Natural killer cell treated with Interleukin-12 subunit alpha and Interleukin-12 subunit beta and Interleukin-15 and Interleukin-18, amount 100 ng/mL, for 72 hours (primary cell): ENCODE measurements around the gene BRF1. TPM values are rescaled to one million over a fixed set of nuclear protein-coding genes. Genes with fewer than 3 reads are reported as not detected.

ENCODE experiments used
- ATAC-seq, 2 donors: fragments of 150-1000 bp; cut with Tn5 transposase in 1 of 2; sonication (Bioruptor Pico), chemical (Tn5 transposase) in 1 of 2; 2 replicates each; pipeline ENCODE4 v1.10.0; 2021
- DNase-seq: peaks from one replicate; pipeline ENCODE4 v3.0.0; 2022; ENCODE audit warnings: low spot score
- H3K27ac Mint-ChIP-seq, 2 donors: 1 replicate in 1 of 2; 2 replicates in 1 of 2; pipeline ENCODE4 v1.8.0; 2022; ENCODE audit warnings: mixed read lengths in 2 of 2, mild to moderate bottlenecking in 1 of 2, moderate library complexity in 1 of 2
- H3K27me3 Mint-ChIP-seq, 2 donors: 1 replicate in 1 of 2; 2 replicates in 1 of 2; pipeline ENCODE4 v1.8.0; 2022; ENCODE audit warnings: mixed read lengths in 2 of 2
- H3K36me3 Mint-ChIP-seq: one replicate; pipeline ENCODE4 v1.8.0; 2022; ENCODE audit warnings: mixed read lengths
- H3K4me1 Mint-ChIP-seq, 2 donors: 1 replicate in 1 of 2; 2 replicates in 1 of 2; pipeline ENCODE4 v1.8.0; 2022; ENCODE audit warnings: low read depth in 2 of 2, mixed read lengths in 2 of 2, mild to moderate bottlenecking in 1 of 2
- H3K4me3 Mint-ChIP-seq: one replicate; pipeline ENCODE4 v1.8.0; 2022; ENCODE audit warnings: mixed read lengths
- H3K9me3 Mint-ChIP-seq: 2 replicates; pipeline ENCODE4 v1.8.0; 2022; ENCODE audit warnings: mixed read lengths
- total RNA-seq, 2 donors: library from RNA; stranded (reverse); gene quantifications; one replicate each; pipeline ENCODE4 v1.2.3, GENCODE V29; 2022

BRF1 gene
- total RNA-seq, 2 donors from 2014 or later: 43.4 to 76.5 TPM

- no peaks in the 10 kb centered on the region for H3K27me3 Mint-ChIP-seq
- no peak overlapping the region for H3K27ac Mint-ChIP-seq
- no peak overlapping the region for H3K4me3 Mint-ChIP-seq
- H3K9me3 Mint-ChIP-seq: no peaks in the 10 kb centered on the region
- H3K36me3 Mint-ChIP-seq: no peaks in the 10 kb centered on the region
- DNase-seq (no peak), ATAC-seq (no peak)
- H3K4me1 Mint-ChIP-seq: peaks cover 2 to 4% of the 10 kb centered on the region in 2 donors
Measured at GRCh38 chr14:105223260-105223659, 77.5 kb downstream of the BRF1 start.

DNA sequence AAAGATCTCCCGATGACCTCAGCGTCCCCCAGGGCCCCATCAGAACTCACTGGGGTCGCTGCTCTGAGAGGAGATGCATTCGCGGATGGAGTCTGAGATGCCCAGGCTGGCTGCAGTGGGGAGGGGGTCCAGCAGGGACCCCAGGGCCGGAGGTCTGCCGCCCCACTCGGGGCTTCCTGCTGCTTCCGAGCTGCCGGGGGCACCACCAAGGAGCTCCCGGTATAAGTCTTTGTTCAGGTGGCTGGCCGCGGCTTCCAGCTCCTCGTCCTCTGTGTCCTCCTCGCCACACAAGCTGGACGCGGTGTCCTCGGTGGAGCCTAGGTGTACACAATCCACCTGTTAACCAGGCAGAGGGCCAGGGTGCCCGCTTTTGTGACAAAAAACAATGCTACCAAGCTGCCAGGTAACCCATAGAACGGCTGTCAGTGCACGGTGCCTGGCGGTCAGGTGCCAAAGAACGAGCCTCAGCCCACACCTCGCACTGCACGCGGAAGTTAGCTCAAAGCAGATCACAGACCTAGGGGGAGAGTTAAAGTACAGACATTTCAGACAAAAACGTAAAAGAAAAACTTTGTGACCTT lies 79.1 kb downstream of the BRF1 start:
- ATAC-seq (no peak), DNase-seq (no peak)
- Mint-ChIP-seq H3K4me3 (no peak overlapping the region), H3K27ac (no peak overlapping the region), H3K9me3 (no peaks in the 10 kb centered on the region), H3K4me1 (peaks cover 2 to 4% of the 10 kb centered on the region in 2 donors), H3K36me3 (no peaks in the 10 kb centered on the region), H3K27me3 (no peaks in the 10 kb centered on the region)

DNA sequence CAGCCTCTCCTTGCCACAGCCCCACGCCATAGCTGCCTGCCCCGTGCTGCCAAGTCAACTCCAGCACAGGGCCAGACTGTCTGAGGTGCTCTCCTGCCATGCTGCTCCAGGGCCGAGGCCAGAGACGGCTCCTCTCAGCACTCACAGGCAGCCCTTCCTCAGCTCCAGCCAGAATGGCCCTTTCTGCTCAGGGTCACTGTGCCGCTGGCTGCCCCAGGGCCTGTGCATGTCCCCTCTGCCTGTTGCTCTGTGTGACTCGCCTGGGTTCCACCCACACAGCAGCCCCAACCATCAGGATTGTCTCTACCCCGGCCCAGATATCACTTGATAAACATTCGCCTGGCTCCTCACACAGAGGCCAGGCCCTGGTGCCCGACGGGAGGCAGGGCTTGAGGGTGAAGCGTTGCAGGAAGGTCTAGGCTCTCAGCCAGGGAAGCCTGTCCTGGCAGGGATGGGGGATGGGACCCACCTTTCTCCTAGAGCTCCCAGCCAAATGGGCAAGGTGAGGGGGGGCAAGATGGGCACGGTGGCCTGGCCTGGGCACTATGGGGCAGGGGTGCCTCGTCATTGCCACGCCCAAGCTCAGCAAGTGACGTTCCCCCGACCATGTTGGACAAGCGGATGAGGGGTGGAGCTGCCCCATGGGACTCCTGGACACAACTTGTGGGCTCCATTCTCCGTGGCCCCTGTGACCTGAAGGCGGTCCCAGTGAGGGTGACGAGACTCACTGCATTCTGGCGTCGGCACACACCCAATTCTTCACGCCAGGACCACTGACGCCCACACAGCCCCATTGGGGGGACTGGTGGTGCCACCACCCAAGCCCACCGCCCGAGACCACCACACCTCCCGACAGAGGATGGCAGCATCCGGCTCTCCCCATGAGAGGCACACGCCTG lies 79.9 kb downstream of the BRF1 start:
- Mint-ChIP-seq H3K27ac (no peak overlapping the region), H3K4me3 (no peak overlapping the region), H3K27me3 (no peaks in the 10 kb centered on the region), H3K36me3 (no peaks in the 10 kb centered on the region), H3K9me3 (no peaks in the 10 kb centered on the region), H3K4me1 (peaks cover 3 to 4% of the 10 kb centered on the region in 2 donors)
- no peak for ATAC-seq
- DNase-seq: no peak

GRCh38 chr14:105219753-105220152 lies 81.0 kb downstream of the BRF1 start:
- no peaks in the 10 kb centered on the region for H3K36me3 Mint-ChIP-seq
- DNase-seq (no peak), ATAC-seq (no peak)
- H3K27ac Mint-ChIP-seq: no peak overlapping the region
- peaks cover 13 to 14% of the 10 kb centered on the region in 2 donors for H3K4me1 Mint-ChIP-seq
- no peaks in the 10 kb centered on the region for H3K9me3 Mint-ChIP-seq
- H3K27me3 Mint-ChIP-seq: no peaks in the 10 kb centered on the region
- H3K4me3 Mint-ChIP-seq: no peak overlapping the region

- no peaks in the 10 kb centered on the region for H3K9me3 Mint-ChIP-seq
- no peaks in the 10 kb centered on the region for H3K36me3 Mint-ChIP-seq
- H3K27me3 Mint-ChIP-seq: no peaks in the 10 kb centered on the region
- H3K27ac Mint-ChIP-seq: no peak overlapping the region
- no peak for ATAC-seq
- H3K4me1 Mint-ChIP-seq: peaks cover 13 to 14% of the 10 kb centered on the region in 2 donors
- no peak for DNase-seq
- no peak overlapping the region for H3K4me3 Mint-ChIP-seq
Measured at GRCh38 chr14:105219043-105219612, 81.7 kb downstream of the BRF1 start.

DNA sequence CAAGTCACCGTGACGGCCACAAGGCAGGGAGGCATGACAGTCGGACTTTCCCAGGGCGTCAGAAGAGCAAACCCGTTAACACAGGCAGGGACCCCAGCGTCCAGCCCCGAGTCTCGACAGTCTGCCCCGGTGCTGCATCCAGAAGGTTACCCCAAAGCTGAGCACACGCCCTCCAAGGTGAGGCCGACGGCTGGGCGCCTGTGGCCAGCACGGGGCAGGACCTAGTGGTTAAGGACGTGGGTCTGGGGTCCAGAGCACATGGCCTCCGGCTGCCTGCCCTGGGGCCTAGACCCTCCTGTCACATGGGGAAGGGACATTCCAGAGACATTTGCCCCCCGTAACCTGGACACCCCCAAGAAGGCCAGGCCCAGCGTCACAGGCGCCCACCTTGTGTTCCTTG lies 82.2 kb downstream of the BRF1 start:
- Mint-ChIP-seq H3K36me3 (no peaks in the 10 kb centered on the region), H3K9me3 (no peaks in the 10 kb centered on the region), H3K27ac (no peak overlapping the region), H3K27me3 (no peaks in the 10 kb centered on the region), H3K4me3 (no peak overlapping the region), H3K4me1 (peaks cover 13 to 14% of the 10 kb centered on the region in 2 donors)
- ATAC-seq: no peak
- no peak for DNase-seq

- Mint-ChIP-seq H3K4me1 (peaks cover 12 to 13% of the 10 kb centered on the region in 2 donors), H3K4me3 (no peak overlapping the region), H3K36me3 (no peaks in the 10 kb centered on the region), H3K27ac (no peak overlapping the region), H3K9me3 (no peaks in the 10 kb centered on the region), H3K27me3 (no peaks in the 10 kb centered on the region)
- DNase-seq (no peak), ATAC-seq (no peak)
Measured at GRCh38 chr14:105217774-105218173, 83.0 kb downstream of the BRF1 start.

DNA sequence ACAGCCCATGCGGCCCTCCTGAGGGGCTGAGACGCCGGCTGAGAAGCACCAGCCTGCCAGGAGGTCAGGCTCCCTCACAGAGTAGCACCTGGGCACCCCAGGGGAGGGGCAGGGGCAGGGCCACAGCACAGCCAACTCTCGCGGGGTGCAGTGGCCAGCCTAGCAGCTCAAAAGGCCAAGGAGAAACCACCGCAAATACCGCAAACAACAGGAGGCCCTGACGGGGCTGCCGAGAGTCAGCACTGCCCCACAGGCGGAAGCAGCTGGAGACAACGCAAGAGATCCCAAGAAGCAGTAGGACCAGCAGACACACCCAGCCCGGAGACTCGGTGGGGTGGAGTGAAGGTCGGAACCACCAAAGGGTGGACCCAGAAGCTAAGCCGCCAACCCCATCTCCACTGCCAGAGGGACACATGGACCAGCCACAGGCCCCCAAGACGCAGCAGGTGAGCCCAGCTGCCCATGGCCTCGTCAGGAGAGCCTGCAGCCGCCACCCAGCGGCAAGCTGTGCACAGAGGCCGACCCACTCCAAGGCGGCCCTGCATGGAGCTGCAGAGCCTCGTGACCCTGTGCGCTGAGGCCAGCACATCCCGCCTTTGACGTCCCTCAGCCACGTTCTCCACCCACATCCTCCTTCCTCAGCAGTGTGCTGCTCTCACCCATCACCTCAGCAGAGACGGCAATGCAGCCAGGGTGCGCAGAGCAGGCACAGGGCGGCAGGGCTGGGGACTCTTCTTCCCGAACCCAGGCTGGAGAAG lies 84.1 kb downstream of the BRF1 start:
- Mint-ChIP-seq H3K4me1 (peaks cover 9 to 12% of the 10 kb centered on the region in 2 donors), H3K27ac (no peak overlapping the region), H3K36me3 (no peaks in the 10 kb centered on the region), H3K4me3 (no peak overlapping the region), H3K27me3 (no peaks in the 10 kb centered on the region), H3K9me3 (no peaks in the 10 kb centered on the region)
- no peak for DNase-seq
- ATAC-seq: no peak

DNA sequence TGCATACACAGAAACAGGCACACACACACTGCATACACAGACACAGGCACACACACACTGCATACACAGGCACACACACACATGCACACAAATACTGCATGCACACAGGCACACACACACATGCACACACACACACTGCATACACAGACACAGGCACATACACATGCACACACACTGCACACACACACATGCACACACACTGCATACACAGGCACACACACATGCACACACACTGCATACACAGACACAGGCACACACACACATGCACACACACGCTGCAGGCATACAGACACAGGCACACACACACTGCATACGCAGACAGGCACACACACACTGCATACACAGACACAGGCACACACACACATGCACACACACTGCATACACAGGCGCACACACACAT lies 85.2 kb downstream of the BRF1 start:
- peaks cover 9 to 12% of the 10 kb centered on the region in 2 donors for H3K4me1 Mint-ChIP-seq
- DNase-seq (no peak), ATAC-seq (no peak)
- H3K27ac Mint-ChIP-seq: no peak overlapping the region
- no peaks in the 10 kb centered on the region for H3K27me3 Mint-ChIP-seq
- no peak overlapping the region for H3K4me3 Mint-ChIP-seq
- no peaks in the 10 kb centered on the region for H3K9me3 Mint-ChIP-seq
- no peaks in the 10 kb centered on the region for H3K36me3 Mint-ChIP-seq

GRCh38 chr14:105214324-105214915 lies 86.4 kb downstream of the BRF1 start:
- DNase-seq (no peak), ATAC-seq (no peak)
- no peaks in the 10 kb centered on the region for H3K27me3 Mint-ChIP-seq
- H3K27ac Mint-ChIP-seq: no peak overlapping the region
- no peaks in the 10 kb centered on the region for H3K9me3 Mint-ChIP-seq
- H3K4me1 Mint-ChIP-seq: peaks cover 9 to 12% of the 10 kb centered on the region in 2 donors
- no peak overlapping the region for H3K4me3 Mint-ChIP-seq
- H3K36me3 Mint-ChIP-seq: no peaks in the 10 kb centered on the region

- Mint-ChIP-seq H3K27me3 (no peaks in the 10 kb centered on the region), H3K9me3 (no peaks in the 10 kb centered on the region), H3K27ac (no peak overlapping the region), H3K36me3 (no peaks in the 10 kb centered on the region), H3K4me3 (no peak overlapping the region), H3K4me1 (peaks cover 9 to 12% of the 10 kb centered on the region in 2 donors)
- DNase-seq (no peak), ATAC-seq (no peak)
Measured at GRCh38 chr14:105213361-105213760, 87.4 kb downstream of the BRF1 start.

DNA sequence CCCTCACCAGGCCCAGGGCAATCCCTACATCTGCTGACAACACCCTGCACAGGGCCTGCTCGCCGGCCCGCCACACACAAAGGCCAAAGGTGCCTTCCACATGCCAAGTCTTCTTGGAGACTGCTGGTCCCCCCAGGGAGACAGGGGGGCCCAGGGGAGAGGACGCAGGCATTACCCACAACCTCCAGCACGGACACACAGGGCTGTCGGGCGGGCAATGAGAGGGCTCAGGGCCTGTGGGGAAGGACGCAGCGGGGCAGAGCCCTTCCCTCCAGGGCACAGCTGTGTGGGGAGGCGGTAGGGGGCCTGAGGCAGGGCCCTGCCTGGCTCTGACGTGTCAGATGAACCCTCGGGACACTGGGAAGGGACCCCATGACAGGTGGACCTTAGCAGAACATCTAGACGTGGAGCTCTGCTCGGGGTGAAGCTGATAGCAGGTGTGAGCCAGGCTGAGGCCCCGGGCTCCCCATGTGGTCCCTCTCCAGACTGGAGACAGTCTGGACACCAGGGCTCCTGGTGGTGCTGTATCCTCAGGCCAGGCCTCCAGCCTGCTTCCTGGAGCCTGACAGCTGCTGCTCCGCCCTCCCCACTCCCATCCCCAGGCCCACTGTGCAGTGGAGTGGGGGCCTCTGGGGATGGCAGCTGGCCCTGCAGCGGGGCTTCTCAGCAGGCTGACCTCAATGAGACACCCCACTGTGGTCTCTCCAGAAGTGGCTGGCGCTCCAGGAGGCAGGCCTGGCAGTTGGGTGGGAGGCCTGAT lies 88.1 kb downstream of the BRF1 start:
- no peaks in the 10 kb centered on the region for H3K9me3 Mint-ChIP-seq
- H3K27me3 Mint-ChIP-seq: no peaks in the 10 kb centered on the region
- no peak for ATAC-seq
- H3K27ac Mint-ChIP-seq: no peak overlapping the region
- H3K4me1 Mint-ChIP-seq: peaks cover 9 to 12% of the 10 kb centered on the region in 2 donors
- no peak for DNase-seq
- H3K4me3 Mint-ChIP-seq: no peak overlapping the region
- H3K36me3 Mint-ChIP-seq: no peaks in the 10 kb centered on the region

DNA sequence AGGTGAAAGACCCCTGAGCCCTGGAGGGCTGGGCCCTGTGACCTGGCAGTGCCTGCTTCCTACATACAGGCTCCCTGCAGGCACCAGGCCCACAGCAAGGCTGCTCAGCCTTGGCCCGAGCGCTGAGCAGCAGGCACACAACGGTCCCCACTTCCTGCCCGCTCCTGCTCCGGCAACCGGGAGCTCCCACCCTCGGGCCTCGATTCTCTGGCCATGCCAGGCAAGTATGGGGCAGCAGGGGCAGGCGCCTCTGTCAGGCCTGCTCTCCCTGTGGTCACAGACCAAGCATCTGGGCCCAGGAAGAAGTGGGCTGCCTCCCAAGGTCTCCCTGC lies 89.1 kb downstream of the BRF1 start:
- H3K4me3 Mint-ChIP-seq: no peak overlapping the region
- H3K27me3 Mint-ChIP-seq: no peaks in the 10 kb centered on the region
- no peak overlapping the region for H3K27ac Mint-ChIP-seq
- H3K4me1 Mint-ChIP-seq: peaks cover 9 to 12% of the 10 kb centered on the region in 2 donors
- DNase-seq: no peak
- no peaks in the 10 kb centered on the region for H3K36me3 Mint-ChIP-seq
- ATAC-seq: no peak
- H3K9me3 Mint-ChIP-seq: no peaks in the 10 kb centered on the region
